GM12872 (cell line): Measurements from ENCODE around the gene SETX.

Source experiments
- TF ChIP-seq, protein P1 (sequence below): IDR thresholded peaks from 3 replicates; pipeline ENCODE4 v1.5.1; 2011; ENCODE audit warnings: low read depth, mild to moderate bottlenecking, low read length, moderate library complexity; ENCODE audit not compliant: insufficient read depth

Gene SETX

GRCh38 chr9:132366481-132366880 is 11.7 kb upstream of the SETX start:
- TF ChIP-seq, protein P1, sequence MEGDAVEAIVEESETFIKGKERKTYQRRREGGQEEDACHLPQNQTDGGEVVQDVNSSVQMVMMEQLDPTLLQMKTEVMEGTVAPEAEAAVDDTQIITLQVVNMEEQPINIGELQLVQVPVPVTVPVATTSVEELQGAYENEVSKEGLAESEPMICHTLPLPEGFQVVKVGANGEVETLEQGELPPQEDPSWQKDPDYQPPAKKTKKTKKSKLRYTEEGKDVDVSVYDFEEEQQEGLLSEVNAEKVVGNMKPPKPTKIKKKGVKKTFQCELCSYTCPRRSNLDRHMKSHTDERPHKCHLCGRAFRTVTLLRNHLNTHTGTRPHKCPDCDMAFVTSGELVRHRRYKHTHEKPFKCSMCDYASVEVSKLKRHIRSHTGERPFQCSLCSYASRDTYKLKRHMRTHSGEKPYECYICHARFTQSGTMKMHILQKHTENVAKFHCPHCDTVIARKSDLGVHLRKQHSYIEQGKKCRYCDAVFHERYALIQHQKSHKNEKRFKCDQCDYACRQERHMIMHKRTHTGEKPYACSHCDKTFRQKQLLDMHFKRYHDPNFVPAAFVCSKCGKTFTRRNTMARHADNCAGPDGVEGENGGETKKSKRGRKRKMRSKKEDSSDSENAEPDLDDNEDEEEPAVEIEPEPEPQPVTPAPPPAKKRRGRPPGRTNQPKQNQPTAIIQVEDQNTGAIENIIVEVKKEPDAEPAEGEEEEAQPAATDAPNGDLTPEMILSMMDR, result no peak

DNA sequence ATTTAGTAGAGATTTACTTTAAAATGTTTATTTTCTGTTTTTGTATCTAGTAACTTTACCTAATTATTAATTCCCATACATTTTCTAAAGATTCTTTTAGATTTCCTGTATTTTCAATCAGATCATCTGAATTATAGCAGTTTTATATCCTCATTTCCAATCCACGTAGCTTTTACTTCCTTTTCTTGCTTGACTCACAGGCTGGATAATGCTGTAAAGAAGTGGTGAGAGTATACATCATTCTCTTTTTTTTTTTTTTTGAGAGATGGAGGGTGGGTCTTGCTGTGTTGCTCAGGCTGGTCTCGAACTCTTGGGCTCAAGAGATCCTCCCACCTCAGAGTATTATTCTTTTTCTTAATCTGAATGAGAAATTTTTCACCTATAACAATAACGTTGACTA is 11.2 kb upstream of the SETX start:
- TF ChIP-seq, protein P1, result no peak

GRCh38 chr9:132364068-132364467 is 9.3 kb upstream of the SETX start:
- TF ChIP-seq, protein P1, result no peak

DNA sequence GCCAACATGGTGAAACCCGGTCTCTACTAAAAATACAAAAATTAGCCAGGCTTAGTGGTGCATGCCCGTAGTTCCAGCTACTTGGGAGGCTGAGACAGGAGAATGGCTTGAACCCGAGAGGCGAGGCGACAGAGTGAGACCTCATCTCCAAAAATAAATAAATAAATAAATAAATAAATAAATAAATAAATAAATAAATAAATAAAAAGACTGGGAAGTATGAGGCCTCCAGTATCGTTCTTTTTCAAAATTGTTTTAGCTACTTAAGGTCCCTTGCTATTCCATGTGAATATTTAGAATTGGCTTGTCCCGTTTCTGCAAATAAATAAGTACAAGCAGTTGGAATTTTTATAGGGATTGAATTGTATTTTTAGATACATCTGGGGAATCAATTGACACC is 3.0 kb upstream of the SETX start:
- TF ChIP-seq, protein P1, result no peak

GRCh38 chr9:132356324-132356924 is 1.6 kb upstream of the SETX start:
- TF ChIP-seq, protein P1, result no peak

DNA sequence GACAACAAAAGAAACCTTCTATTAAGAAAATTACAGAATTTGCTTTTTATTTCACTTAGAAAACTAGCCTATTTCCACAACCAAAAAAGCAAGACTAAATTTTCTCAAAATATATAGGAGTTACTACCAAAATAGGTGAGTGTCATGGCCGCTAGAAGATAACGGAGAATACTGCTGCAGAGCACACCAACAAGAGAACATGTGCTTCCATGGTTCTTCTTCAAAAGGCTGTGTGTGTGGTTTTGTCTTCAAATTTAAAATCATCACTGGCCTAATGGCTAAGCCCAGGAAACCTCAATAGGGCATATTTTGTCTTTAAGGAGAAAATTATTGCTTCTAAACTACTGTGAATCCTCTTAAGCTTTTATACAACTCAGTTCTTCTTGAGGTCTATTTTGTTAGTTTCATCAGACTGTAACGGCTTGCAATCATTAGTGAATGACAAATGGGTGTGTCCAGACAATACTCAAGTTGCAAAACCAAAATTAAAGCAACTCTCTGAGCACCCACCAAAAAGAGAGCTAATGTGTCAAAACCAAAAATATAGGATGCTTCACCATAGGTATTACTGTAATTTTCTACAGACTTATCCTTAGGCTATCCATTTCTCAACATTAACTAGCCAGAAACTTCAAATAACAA is 3.3 kb downstream of the SETX start:
- TF ChIP-seq, protein P1, result no peak

- TF ChIP-seq, protein P1, result no peak
Measured at GRCh38 chr9:132350861-132351315, 3.9 kb downstream of the SETX start.
